ENCODE measurements around the gene TLCD1. TPM values are rescaled to one million over a fixed set of nuclear protein-coding genes. Genes with fewer than 3 reads are reported as not detected.

The TLCD1 gene
- total and polyA plus RNA-seq, 2 of the 8 experiments (the other 6 are each of a cell fraction or from before 2014, with no cell fraction given), result 40.7 to 128 TPM

DNA sequence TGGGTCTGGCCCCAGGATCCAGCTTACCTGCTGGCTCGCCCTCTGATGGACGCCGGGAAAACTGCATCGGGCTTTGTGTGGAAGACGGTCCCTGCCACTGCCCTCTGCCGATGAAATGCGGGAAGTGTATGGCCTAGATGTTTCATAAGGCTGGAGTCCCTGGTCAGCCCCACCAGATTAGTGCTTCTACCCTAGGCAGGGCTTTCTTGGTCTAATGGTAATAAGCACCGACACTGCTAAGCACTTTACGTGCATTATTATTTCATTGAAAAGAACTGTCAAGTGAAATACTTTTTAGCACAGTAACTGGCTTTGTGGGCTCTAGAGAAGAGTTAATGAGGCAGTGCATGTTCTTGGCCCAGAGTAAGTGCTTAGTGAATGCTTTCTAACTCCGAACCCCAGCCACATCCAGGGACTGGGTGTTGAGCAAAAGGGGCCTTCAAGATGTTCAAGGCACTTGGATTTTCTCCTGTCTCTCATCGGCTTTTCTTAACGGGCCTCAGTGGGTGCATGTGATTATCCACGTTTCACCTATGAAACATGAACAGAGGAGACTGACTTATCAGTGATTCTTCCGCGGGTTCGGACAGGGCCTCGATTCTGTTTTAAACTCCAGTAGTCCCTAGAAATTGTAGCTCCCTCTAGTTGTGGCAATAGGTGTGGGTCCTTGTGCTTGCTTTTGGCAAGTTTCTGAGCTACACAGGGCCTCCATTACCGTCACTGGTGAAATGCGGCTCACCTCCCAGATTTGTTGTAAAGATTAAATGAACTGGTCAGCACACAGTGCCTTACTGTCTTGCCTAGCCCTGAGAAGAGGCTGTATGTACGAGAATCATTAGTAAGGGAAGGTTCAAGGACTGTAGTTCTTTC lies 24.4 kb upstream of the TLCD1 start (continued):
- TF ChIP-seq, protein P1, sequence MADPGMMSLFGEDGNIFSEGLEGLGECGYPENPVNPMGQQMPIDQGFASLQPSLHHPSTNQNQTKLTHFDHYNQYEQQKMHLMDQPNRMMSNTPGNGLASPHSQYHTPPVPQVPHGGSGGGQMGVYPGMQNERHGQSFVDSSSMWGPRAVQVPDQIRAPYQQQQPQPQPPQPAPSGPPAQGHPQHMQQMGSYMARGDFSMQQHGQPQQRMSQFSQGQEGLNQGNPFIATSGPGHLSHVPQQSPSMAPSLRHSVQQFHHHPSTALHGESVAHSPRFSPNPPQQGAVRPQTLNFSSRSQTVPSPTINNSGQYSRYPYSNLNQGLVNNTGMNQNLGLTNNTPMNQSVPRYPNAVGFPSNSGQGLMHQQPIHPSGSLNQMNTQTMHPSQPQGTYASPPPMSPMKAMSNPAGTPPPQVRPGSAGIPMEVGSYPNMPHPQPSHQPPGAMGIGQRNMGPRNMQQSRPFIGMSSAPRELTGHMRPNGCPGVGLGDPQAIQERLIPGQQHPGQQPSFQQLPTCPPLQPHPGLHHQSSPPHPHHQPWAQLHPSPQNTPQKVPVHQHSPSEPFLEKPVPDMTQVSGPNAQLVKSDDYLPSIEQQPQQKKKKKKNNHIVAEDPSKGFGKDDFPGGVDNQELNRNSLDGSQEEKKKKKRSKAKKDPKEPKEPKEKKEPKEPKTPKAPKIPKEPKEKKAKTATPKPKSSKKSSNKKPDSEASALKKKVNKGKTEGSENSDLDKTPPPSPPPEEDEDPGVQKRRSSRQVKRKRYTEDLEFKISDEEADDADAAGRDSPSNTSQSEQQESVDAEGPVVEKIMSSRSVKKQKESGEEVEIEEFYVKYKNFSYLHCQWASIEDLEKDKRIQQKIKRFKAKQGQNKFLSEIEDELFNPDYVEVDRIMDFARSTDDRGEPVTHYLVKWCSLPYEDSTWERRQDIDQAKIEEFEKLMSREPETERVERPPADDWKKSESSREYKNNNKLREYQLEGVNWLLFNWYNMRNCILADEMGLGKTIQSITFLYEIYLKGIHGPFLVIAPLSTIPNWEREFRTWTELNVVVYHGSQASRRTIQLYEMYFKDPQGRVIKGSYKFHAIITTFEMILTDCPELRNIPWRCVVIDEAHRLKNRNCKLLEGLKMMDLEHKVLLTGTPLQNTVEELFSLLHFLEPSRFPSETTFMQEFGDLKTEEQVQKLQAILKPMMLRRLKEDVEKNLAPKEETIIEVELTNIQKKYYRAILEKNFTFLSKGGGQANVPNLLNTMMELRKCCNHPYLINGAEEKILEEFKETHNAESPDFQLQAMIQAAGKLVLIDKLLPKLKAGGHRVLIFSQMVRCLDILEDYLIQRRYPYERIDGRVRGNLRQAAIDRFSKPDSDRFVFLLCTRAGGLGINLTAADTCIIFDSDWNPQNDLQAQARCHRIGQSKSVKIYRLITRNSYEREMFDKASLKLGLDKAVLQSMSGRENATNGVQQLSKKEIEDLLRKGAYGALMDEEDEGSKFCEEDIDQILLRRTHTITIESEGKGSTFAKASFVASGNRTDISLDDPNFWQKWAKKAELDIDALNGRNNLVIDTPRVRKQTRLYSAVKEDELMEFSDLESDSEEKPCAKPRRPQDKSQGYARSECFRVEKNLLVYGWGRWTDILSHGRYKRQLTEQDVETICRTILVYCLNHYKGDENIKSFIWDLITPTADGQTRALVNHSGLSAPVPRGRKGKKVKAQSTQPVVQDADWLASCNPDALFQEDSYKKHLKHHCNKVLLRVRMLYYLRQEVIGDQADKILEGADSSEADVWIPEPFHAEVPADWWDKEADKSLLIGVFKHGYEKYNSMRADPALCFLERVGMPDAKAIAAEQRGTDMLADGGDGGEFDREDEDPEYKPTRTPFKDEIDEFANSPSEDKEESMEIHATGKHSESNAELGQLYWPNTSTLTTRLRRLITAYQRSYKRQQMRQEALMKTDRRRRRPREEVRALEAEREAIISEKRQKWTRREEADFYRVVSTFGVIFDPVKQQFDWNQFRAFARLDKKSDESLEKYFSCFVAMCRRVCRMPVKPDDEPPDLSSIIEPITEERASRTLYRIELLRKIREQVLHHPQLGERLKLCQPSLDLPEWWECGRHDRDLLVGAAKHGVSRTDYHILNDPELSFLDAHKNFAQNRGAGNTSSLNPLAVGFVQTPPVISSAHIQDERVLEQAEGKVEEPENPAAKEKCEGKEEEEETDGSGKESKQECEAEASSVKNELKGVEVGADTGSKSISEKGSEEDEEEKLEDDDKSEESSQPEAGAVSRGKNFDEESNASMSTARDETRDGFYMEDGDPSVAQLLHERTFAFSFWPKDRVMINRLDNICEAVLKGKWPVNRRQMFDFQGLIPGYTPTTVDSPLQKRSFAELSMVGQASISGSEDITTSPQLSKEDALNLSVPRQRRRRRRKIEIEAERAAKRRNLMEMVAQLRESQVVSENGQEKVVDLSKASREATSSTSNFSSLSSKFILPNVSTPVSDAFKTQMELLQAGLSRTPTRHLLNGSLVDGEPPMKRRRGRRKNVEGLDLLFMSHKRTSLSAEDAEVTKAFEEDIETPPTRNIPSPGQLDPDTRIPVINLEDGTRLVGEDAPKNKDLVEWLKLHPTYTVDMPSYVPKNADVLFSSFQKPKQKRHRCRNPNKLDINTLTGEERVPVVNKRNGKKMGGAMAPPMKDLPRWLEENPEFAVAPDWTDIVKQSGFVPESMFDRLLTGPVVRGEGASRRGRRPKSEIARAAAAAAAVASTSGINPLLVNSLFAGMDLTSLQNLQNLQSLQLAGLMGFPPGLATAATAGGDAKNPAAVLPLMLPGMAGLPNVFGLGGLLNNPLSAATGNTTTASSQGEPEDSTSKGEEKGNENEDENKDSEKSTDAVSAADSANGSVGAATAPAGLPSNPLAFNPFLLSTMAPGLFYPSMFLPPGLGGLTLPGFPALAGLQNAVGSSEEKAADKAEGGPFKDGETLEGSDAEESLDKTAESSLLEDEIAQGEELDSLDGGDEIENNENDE (IDR thresholded peaks at IDR 0.05; ENCODE audit: insufficient replicate concordance, low read length), result no peak
- TF ChIP-seq CTCF (IDR thresholded peaks at IDR 0.05; ENCODE audit: control extremely low read depth in 1 of 3, insufficient read depth in 1 of 3, low read depth in 1 of 3, low read length in 3 of 3) (peak; percentile 98 to 100 (median 100)), HDAC2 (IDR thresholded peaks at IDR 0.05; ENCODE audit: borderline replicate concordance in 1 of 2, low read depth in 2 of 2, low read length in 2 of 2) (no peak), KDM4A (IDR thresholded peaks at IDR 0.05; ENCODE audit: low read depth, low read length, severe bottlenecking) (no peak), CREB1 (IDR thresholded peaks at IDR 0.05) (peak; percentile 65; the same call in 1 of the 2 replicates), SP4 (IDR thresholded peaks at IDR 0.05; ENCODE audit: low read length) (no peak; the same call in 1 of the 2 replicates), TBP (IDR thresholded peaks at IDR 0.05; ENCODE audit: low read depth, low read length) (peak; percentile 52)
